22Rv1 (cell line): ENCODE results near the gene TMEM190.

Source experiments
- CTCF ChIP-seq: fragments of 450-650 bp; IDR thresholded peaks from 2 replicates; pipeline ENCODE4 v1.5.1; 2017; ENCODE audit warnings: mild to moderate bottlenecking
- ZFX ChIP-seq: fragments of 450-650 bp; IDR thresholded peaks from 2 replicates; pipeline ENCODE4 v1.6.1; 2017; ENCODE audit warnings: antibody characterized with exemption, borderline replicate concordance

- TF ChIP-seq CTCF: no peak
- TF ChIP-seq ZFX: no peak
Observed at GRCh38 chr19:55368701-55369563, 7.7 kb upstream of the TMEM190 start.
